K562 (cell line): Measurements from ENCODE around the gene DTNB. TPM values are rescaled to one million over a fixed set of nuclear protein-coding genes. Genes with fewer than 3 reads are reported as not detected.

Experiments
- ATAC-seq: fragments of 200-7000 bp; cut with Tn5 transposase; 3 replicates; pipeline ENCODE4 v1.9.1; 2020; ENCODE audit warnings: moderate library complexity
- BruUV-seq: library from RNA; stranded (reverse); fragments of 400-500 nt; replicated peaks from 2 replicates; lab custom pipeline; 2021; lab: Mats Ljungman, UMichigan
- CTCF ChIA-PET: fragments of 300-600 bp; formaldehyde crosslinking; extraction: SDS; loops from one replicate; lab custom pipeline; 2021; ENCODE audit warnings: low intra/inter-chr PET ratio; lab: Yijun Ruan, JAX
- POLR2A ChIA-PET: fragments of 300-600, 350-650 bp; sonication (Branson Sonifier 250); formaldehyde crosslinking; extraction: SDS; loops from one replicate; lab custom pipeline; 2021; ENCODE audit warnings: antibody characterized with exemption, inconsistent platforms; lab: Yijun Ruan, JAX
- DNase-seq, 4 experiments: peaks; one replicate each; pipeline versions ENCODE4 v3.0.0 to v3.0.0-alpha.2; 2011 to 2018; ENCODE audit warnings: low spot score in 3 of 4, mixed read lengths in 3 of 4; ENCODE audit errors: extremely low read depth in 1 of 4
- FAIRE-seq: peaks from 2 replicates; lab custom pipeline; 2011; peaks lifted over from hg19 to GRCh38; lab: Jason Lieb, UNC
- H2AFZ ChIP-seq: 2 replicates; pipeline ENCODE4 v1.6.0; 2011; ENCODE audit warnings: low read depth, low read length, control low read depth, inconsistent platforms
- H3K27ac ChIP-seq: fragments of 200-600 bp; 3 replicates; pipeline ENCODE4 v1.8.0; 2011; ENCODE audit warnings: low read depth, mild to moderate bottlenecking, control low read depth, inconsistent platforms, low read length, moderate library complexity, mixed read lengths; ENCODE audit errors: extremely low read depth
- H3K27me3 ChIP-seq, 2 experiments: fragments of 300-600 bp in 1 of 2; 2 replicates in 1 of 2; 3 replicates in 1 of 2; pipeline versions ENCODE4 v1.6.0 to v1.8.0; 2011; ENCODE audit warnings: inconsistent platforms in 2 of 2, low read length in 2 of 2, mild to moderate bottlenecking in 1 of 2, mixed read lengths in 1 of 2, moderate library complexity in 1 of 2; ENCODE audit not compliant: control insufficient read depth in 2 of 2, insufficient read depth in 2 of 2
- H3K36me3 ChIP-seq: fragments of 300-600 bp; 3 replicates; pipeline ENCODE4 v1.8.0; 2011; ENCODE audit warnings: mild to moderate bottlenecking, low read length, inconsistent platforms; ENCODE audit not compliant: control insufficient read depth, insufficient read depth
- H3K4me1 ChIP-seq, 2 experiments: fragments of 200-600 bp in 1 of 2; replicated peaks in 1 of 2; 2 replicates in 1 of 2; 3 replicates in 1 of 2; pipeline versions ENCODE4 v1.5.1 to v1.8.0; 2011; ENCODE audit warnings: inconsistent platforms in 2 of 2, low read length in 2 of 2, mild to moderate bottlenecking in 1 of 2, mixed read lengths in 1 of 2, moderate library complexity in 1 of 2; ENCODE audit not compliant: control insufficient read depth in 2 of 2, insufficient read depth in 2 of 2
- H3K4me2 ChIP-seq: 2 replicates; pipeline ENCODE4 v1.6.1; 2011; ENCODE audit warnings: low read length, control low read depth, inconsistent platforms, mixed read lengths; ENCODE audit not compliant: insufficient read depth
- H3K4me3 ChIP-seq: fragments of 200-600 bp; sonication (generic), shearing (Covaris generic); 2 replicates; pipeline ENCODE4 v1.5.1; 2016; ENCODE audit warnings: control low read depth, inconsistent platforms
- H3K79me2 ChIP-seq: fragments of 200-600 bp; 3 replicates; pipeline ENCODE4 v1.8.0; 2011; ENCODE audit warnings: low read length, inconsistent platforms; ENCODE audit not compliant: control insufficient read depth, insufficient read depth
- H3K9ac ChIP-seq, 2 experiments: 2 replicates each; pipeline versions ENCODE4 v1.6.0 to v1.6.1; 2011; ENCODE audit warnings: low read depth in 2 of 2, low read length in 2 of 2, control low read depth in 1 of 2, inconsistent platforms in 1 of 2, mild to moderate bottlenecking in 1 of 2, mixed read lengths in 1 of 2; ENCODE audit not compliant: insufficient read depth in 1 of 2
- H3K9me1 ChIP-seq: one replicate; pipeline ENCODE4 v1.6.0; 2011; ENCODE audit warnings: inconsistent platforms, mild to moderate bottlenecking, low read length, moderate library complexity; ENCODE audit not compliant: control insufficient read depth, insufficient read depth
- H3K9me3 ChIP-seq: replicated peaks from 2 replicates; pipeline ENCODE4 v1.5.1; 2011; ENCODE audit warnings: low read depth, low read length, inconsistent platforms; ENCODE audit not compliant: control insufficient read depth, insufficient read depth
- H4K20me1 ChIP-seq: replicated peaks from 2 replicates; pipeline ENCODE4 v1.6.1; 2011; ENCODE audit warnings: low read length, inconsistent platforms, mixed read lengths; ENCODE audit not compliant: control insufficient read depth, insufficient read depth
- ARNT ChIP-seq, 2 experiments: fragments of 450-650 bp; IDR thresholded peaks; 2 replicates each; pipeline ENCODE4 v1.6.1; 2016; ENCODE audit warnings: mild to moderate bottlenecking in 1 of 2
- FOXJ2 ChIP-seq: fragments of 200-800 bp; sonication (Bioruptor generic); IDR thresholded peaks from 2 replicates; pipeline ENCODE4 v1.6.1; 2016; ENCODE audit warnings: missing genetic modification characterization, missing compliant biosample characterization
- HDAC2 ChIP-seq: fragments of 450-650 bp; IDR thresholded peaks from 2 replicates; pipeline ENCODE4 v1.6.1; 2016; ENCODE audit warnings: mild to moderate bottlenecking
- MYC ChIP-seq, 2 experiments: fragments of 250-450 bp in 1 of 2; sonication (Bioruptor Pico) in 1 of 2; IDR thresholded peaks; 2 replicates each; pipeline versions ENCODE4 v1.5.1 to v1.6.1; 2012 to 2021; ENCODE audit warnings: low read depth in 2 of 2, borderline replicate concordance in 1 of 2, improper control_type of control experiment in 1 of 2, low read length in 1 of 2, mild to moderate bottlenecking in 1 of 2, moderate library complexity in 1 of 2
- NBN ChIP-seq: fragments of 450-650 bp; IDR thresholded peaks from 2 replicates; pipeline ENCODE4 v1.6.1; 2016; ENCODE audit warnings: low read depth, mild to moderate bottlenecking
- NR2C2 ChIP-seq, 2 experiments: fragments of 200-800 bp in 1 of 2; sonication (Bioruptor generic) in 1 of 2; sonication (generic) in 1 of 2; formaldehyde crosslinking in 1 of 2; IDR thresholded peaks; 2 replicates each; pipeline versions ENCODE4 v1.6.1 to v1.8.0; 2016 to 2022; ENCODE audit warnings: mild to moderate bottlenecking in 1 of 2, missing compliant biosample characterization in 1 of 2, missing genetic modification characterization in 1 of 2, missing genetic modification reagents in 1 of 2
- TAF7 ChIP-seq: fragments of 450-650 bp; IDR thresholded peaks from 2 replicates; pipeline ENCODE4 v1.6.1; 2016; ENCODE audit warnings: missing genetic modification characterization, missing compliant biosample characterization
- THRB ChIP-seq: fragments of 450-650 bp; formaldehyde crosslinking; conservative IDR thresholded peaks from 2 replicates; pipeline ENCODE4 v1.4.0; 2022; ENCODE audit warnings: mild to moderate bottlenecking, missing genetic modification characterization
- ZFP36 ChIP-seq: fragments of 150-350 bp; IDR thresholded peaks from 2 replicates; pipeline ENCODE4 v1.6.1; 2018; ENCODE audit warnings: low read length, low read depth; ENCODE audit not compliant: partially characterized antibody
- ZNF197 ChIP-seq: fragments of 200-800 bp; sonication (Bioruptor generic); IDR thresholded peaks from 2 replicates; pipeline ENCODE4 v1.6.1; 2016; ENCODE audit warnings: low read depth, missing genetic modification characterization, missing compliant biosample characterization
- ZNF583 ChIP-seq: fragments of 250-450 bp; sonication (Bioruptor Pico); IDR thresholded peaks from 2 replicates; pipeline ENCODE4 v1.4.0; 2020
- WGBS: fragments of 100-300 bp; shearing (Covaris generic); methylation state at CpG from one replicate; pipeline ENCODE4 v1.1.6; 2016; ENCODE audit warnings: low coverage, mixed read lengths; ENCODE audit not compliant: insufficient coverage; ENCODE audit errors: missing lambda C conversion rate; 5-methylcytosine and 5-hydroxymethylcytosine counted together
- in situ Hi-C: fragments of 300-500 bp; cut with MboI; formaldehyde crosslinking; loops from 4 replicates; pipeline ENCODE4 v1.15.0; 2018; ENCODE audit warnings: inconsistent platforms, mixed read lengths
- intact Hi-C: fragments of 100-400 bp; cut with micrococcal nuclease; formaldehyde crosslinking; loops from 2 replicates; pipeline ENCODE4 v1.14.2; 2022
- polyA plus RNA-seq, 8 experiments: library from polyadenylated mRNA; depleted of rRNA in 4 of 8; stranded (reverse) in 5 of 8; unstranded in 3 of 8; fragments of >200 nt; fragmentation: Nextera tagmentation in 2 of 8; fragmentation: Illumina TruSeq in 1 of 8; extraction: Ambion mirVana in 2 of 8; extraction: Trizol in 1 of 8; gene quantifications; 2 replicates each; pipeline versions ENCODE4 v1.2.1 to v1.2.3, GENCODE V29; 2011 to 2014; ENCODE audit warnings: inconsistent platforms in 1 of 8, missing spikeins in 1 of 8
- total RNA-seq, 7 experiments: library from RNA; depleted of rRNA in 6 of 7; stranded (reverse); fragments of >200 nt in 6 of 7; fragmentation: Illumina TruSeq in 2 of 7; extraction: Trizol in 2 of 7; gene quantifications; 2 replicates each; pipeline versions ENCODE4 v1.2.1 to v1.2.3, GENCODE V29; 2011 to 2021; ENCODE audit warnings: low replicate concordance in 1 of 7
- TF ChIP-seq, protein P1 (sequence below): sonication (generic); formaldehyde crosslinking; IDR thresholded peaks from 2 replicates; pipeline ENCODE4 v1.8.1; 2023; ENCODE audit warnings: missing genetic modification reagents, mild to moderate bottlenecking, borderline replicate concordance

DTNB gene
- total and polyA plus RNA-seq, 9 of the 15 experiments (the other 6 are each of a cell fraction or from before 2014, with no cell fraction given) = 0.18 to 2.0 (median 0.77) TPM; not detected in 2

GRCh38 chr2:25639696-25640095 is 33.7 kb downstream of the DTNB start:
- DNase-seq = no peak
- no peaks in the 10 kb centered on the region for H3K9me1 ChIP-seq
- no peaks in the 10 kb centered on the region for H3K9me3 ChIP-seq
- H3K4me1 ChIP-seq = no peaks in the 10 kb centered on the region
- no peaks in the 10 kb centered on the region for H4K20me1 ChIP-seq
- no peak for FAIRE-seq
- no peaks in the 10 kb centered on the region for H3K79me2 ChIP-seq
- H3K4me2 ChIP-seq = no peak overlapping the region
- H3K36me3 ChIP-seq = no peaks in the 10 kb centered on the region
- WGBS = 5% methylated on average over 17 of the region's 17 CpGs
- H3K4me3 ChIP-seq = no peak overlapping the region
- BruUV-seq = no TSS peak
- intact Hi-C loops (no loop called here), in situ Hi-C loops (no loop called here)
- POLR2A ChIA-PET = no interaction called here
- ATAC-seq = no peak; the same call in 2 of the 3 replicates
- no peak overlapping the region for H2AFZ ChIP-seq
- no peak overlapping the region for H3K9ac ChIP-seq
- H3K27ac ChIP-seq = no peak overlapping the region
- H3K27me3 ChIP-seq = peaks cover 6 to 24% of the 10 kb centered on the region in 2 experiments; a peak in 4 of 5 replicates
- CTCF ChIA-PET = no interaction called here
- no peak for TF ChIP-seq TAF7 (tag)
- no peak for TF ChIP-seq MYC (IDR thresholded peaks at IDR 0.05; ENCODE audit: low read depth, low read length)
- TF ChIP-seq MYC (CRISPR knock-in tag; IDR thresholded peaks at IDR 0.05; ENCODE audit: borderline replicate concordance, low read depth) = no peak
- no peak for TF ChIP-seq NBN
- TF ChIP-seq FOXJ2 (tag) = no peak
- no peak for TF ChIP-seq ZNF583 (CRISPR knock-in tag)
- TF ChIP-seq HDAC2 = no peak
- TF ChIP-seq ARNT (IDR thresholded peaks at IDR 0.05) = no peak
- TF ChIP-seq THRB (CRISPR knock-in tag) = no peak
- no peak for TF ChIP-seq ZNF197 (CRISPR knock-in tag)
- no peak for TF ChIP-seq NR2C2 (CRISPR knock-in tag; IDR thresholded peaks at IDR 0.05)
- no peak for TF ChIP-seq NR2C2 (tag; IDR thresholded peaks at IDR 0.05)
- TF ChIP-seq, protein P1, sequence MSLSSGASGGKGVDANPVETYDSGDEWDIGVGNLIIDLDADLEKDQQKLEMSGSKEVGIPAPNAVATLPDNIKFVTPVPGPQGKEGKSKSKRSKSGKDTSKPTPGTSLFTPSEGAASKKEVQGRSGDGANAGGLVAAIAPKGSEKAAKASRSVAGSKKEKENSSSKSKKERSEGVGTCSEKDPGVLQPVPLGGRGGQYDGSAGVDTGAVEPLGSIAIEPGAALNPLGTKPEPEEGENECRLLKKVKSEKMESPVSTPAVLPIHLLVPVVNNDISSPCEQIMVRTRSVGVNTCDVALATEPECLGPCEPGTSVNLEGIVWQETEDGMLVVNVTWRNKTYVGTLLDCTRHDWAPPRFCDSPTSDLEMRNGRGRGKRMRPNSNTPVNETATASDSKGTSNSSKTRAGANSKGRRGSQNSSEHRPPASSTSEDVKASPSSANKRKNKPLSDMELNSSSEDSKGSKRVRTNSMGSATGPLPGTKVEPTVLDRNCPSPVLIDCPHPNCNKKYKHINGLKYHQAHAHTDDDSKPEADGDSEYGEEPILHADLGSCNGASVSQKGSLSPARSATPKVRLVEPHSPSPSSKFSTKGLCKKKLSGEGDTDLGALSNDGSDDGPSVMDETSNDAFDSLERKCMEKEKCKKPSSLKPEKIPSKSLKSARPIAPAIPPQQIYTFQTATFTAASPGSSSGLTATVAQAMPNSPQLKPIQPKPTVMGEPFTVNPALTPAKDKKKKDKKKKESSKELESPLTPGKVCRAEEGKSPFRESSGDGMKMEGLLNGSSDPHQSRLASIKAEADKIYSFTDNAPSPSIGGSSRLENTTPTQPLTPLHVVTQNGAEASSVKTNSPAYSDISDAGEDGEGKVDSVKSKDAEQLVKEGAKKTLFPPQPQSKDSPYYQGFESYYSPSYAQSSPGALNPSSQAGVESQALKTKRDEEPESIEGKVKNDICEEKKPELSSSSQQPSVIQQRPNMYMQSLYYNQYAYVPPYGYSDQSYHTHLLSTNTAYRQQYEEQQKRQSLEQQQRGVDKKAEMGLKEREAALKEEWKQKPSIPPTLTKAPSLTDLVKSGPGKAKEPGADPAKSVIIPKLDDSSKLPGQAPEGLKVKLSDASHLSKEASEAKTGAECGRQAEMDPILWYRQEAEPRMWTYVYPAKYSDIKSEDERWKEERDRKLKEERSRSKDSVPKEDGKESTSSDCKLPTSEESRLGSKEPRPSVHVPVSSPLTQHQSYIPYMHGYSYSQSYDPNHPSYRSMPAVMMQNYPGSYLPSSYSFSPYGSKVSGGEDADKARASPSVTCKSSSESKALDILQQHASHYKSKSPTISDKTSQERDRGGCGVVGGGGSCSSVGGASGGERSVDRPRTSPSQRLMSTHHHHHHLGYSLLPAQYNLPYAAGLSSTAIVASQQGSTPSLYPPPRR (CRISPR knock-in tag) = no peak
- TF ChIP-seq ZFP36 = no peak
